Skeletal muscle tissue (tissue), 4 donors: ENCODE data around the gene SDHAF1. TPM values are rescaled to one million over a fixed set of nuclear protein-coding genes. Genes with fewer than 3 reads are reported as not detected.

Experiments
- H3K27ac ChIP-seq: one replicate; pipeline ENCODE4 v1.7.0; 2013; ENCODE audit warnings: mild to moderate bottlenecking, low read depth, low read length, inconsistent platforms
- H3K27me3 ChIP-seq, 3 donors: one replicate each; pipeline ENCODE4 v1.7.0; 2013; ENCODE audit warnings: low read length in 3 of 3; ENCODE audit not compliant: control insufficient read depth in 3 of 3, insufficient read depth in 3 of 3
- H3K36me3 ChIP-seq, 3 donors: one replicate each; pipeline ENCODE4 v1.7.0; 2013; ENCODE audit warnings: low read length in 3 of 3; ENCODE audit not compliant: control insufficient read depth in 3 of 3, insufficient read depth in 3 of 3
- H3K4me1 ChIP-seq, 3 donors: one replicate each; pipeline ENCODE4 v1.7.0; 2013; ENCODE audit warnings: low read length in 3 of 3, mild to moderate bottlenecking in 3 of 3; ENCODE audit not compliant: control insufficient read depth in 3 of 3, insufficient read depth in 3 of 3
- H3K4me3 ChIP-seq, 3 donors: one replicate each; pipeline ENCODE4 v1.7.0; 2013; ENCODE audit warnings: low read length in 3 of 3
- H3K9ac ChIP-seq, 3 donors: one replicate each; pipeline ENCODE4 v1.7.0; 2013; ENCODE audit warnings: low read length in 3 of 3, mild to moderate bottlenecking in 3 of 3, moderate library complexity in 2 of 3, low read depth in 1 of 3
- H3K9me3 ChIP-seq, 3 donors: one replicate each; pipeline ENCODE4 v1.7.0; 2013; ENCODE audit warnings: low read length in 3 of 3; ENCODE audit not compliant: control insufficient read depth in 3 of 3
- total RNA-seq: library from RNA; depleted of rRNA; stranded (reverse); fragments of >200 nt; gene quantifications from one replicate; pipeline ENCODE4 v1.2.3, GENCODE V29; 2014
- donor health status: Osteomylitis.

Gene SDHAF1
- total RNA-seq, 1 donor from 2014 or later, result 8.4 TPM

DNA sequence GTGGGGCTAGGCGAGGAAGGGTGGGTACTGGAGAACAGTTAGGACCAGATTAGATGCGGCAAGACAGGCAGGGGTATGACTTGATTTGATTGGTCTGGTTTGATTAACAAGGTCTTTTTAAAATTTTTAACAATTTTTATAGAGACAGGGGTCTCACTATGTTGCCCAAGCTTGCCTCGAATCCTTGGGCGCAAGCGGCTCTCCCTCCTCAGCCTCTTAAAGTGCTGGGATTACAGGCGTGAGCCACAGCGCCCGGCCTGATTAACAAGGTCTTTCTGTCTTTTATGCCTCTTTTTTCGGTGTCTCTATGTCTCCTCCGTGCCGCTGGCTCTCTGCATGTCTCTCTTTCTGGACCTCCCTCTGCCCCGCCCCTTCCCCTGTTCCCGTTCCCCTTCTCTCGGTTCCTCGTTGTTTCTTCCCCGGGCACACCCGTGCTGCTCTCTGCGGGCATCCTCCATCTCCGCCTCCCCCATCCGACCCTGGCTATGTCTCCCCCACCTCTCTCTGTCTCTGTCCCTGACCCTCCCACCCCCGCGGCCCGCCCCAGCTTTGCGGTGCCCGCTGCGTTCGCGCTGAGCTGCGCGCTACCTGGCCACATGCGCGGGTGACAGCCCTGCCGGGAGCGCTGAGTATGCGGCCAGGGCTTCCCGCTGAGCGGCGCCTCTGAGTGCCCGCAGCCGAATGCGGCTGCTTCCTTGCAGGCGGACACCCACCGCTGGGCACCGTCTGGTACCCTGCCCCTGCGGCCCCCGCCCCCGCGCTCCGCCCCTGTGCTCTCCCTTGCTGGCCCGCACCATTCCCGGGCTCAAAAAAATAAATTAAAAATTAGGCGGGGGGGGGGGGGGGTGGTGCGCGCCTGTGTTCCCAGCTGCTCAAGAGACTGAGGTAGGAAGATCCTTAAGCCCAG, 8.1 kb upstream of the SDHAF1 start:
- no peak overlapping the region for H3K27ac ChIP-seq
- H3K27me3 ChIP-seq, result peaks cover 31 to 61% (median 38%) of the 10 kb centered on the region in 3 donors
- H3K9me3 ChIP-seq, result no peaks in the 10 kb centered on the region
- H3K4me3 ChIP-seq, result no peak overlapping the region
- H3K4me1 ChIP-seq, result no peaks in the 10 kb centered on the region
- peak overlapping the region in 1 of 3 donors; percentile 40 for H3K9ac ChIP-seq
- no peaks in the 10 kb centered on the region for H3K36me3 ChIP-seq

DNA sequence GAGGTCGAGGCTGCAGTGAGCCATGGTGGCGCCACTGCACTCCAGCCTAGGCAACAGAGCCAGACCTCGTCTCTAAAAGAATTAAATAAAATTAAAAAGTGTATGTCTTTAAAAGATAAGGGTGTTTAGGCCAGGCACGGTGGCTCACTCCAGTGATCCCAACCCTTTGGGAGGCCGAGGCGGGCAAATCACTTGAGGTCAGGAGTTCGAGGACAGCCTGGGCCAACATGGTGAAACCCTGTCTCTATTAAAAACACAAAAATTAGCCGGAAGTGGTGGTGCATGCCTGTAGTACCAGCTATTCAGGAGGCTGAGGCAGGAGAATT, 7.5 kb upstream of the SDHAF1 start:
- Histone ChIP-seq H3K4me3 (no peak overlapping the region), H3K27me3 (peaks cover 31 to 56% (median 35%) of the 10 kb centered on the region in 3 donors)

DNA sequence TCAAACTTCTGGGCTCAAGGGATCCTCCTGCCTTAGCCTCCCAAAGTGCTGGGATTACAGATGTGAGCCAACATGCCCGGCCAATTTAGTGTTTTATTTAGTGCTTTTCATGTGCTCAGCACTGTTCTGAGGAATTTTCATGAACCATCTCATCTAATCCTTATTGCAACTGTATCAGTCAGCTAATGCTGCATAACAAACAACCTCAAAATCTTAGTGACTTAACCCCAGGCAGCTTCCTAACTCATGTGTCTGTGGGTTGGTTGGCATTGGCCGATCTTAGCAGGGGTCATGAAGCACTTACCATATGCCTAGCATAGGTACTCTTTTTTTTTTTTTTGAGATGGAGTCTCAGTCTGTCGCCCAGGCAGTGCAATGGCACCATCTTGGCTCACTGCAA, 6.2 kb upstream of the SDHAF1 start:
- H3K4me3 ChIP-seq, result no peak overlapping the region
- peaks cover 0 to 1% (median under 1%) of the 10 kb centered on the region in 3 donors for H3K4me1 ChIP-seq
- H3K27ac ChIP-seq, result no peak overlapping the region
- no peaks in the 10 kb centered on the region for H3K9me3 ChIP-seq
- peaks cover 24 to 47% (median 31%) of the 10 kb centered on the region in 3 donors for H3K27me3 ChIP-seq
- H3K9ac ChIP-seq, result no peak overlapping the region
- H3K36me3 ChIP-seq, result no peaks in the 10 kb centered on the region

More for the DNA sequence above, 7.5 kb upstream of the SDHAF1 start:
- Histone ChIP-seq H3K9ac (no peak overlapping the region), H3K9me3 (no peaks in the 10 kb centered on the region), H3K27ac (no peak overlapping the region), H3K36me3 (no peaks in the 10 kb centered on the region), H3K4me1 (no peaks in the 10 kb centered on the region)

DNA sequence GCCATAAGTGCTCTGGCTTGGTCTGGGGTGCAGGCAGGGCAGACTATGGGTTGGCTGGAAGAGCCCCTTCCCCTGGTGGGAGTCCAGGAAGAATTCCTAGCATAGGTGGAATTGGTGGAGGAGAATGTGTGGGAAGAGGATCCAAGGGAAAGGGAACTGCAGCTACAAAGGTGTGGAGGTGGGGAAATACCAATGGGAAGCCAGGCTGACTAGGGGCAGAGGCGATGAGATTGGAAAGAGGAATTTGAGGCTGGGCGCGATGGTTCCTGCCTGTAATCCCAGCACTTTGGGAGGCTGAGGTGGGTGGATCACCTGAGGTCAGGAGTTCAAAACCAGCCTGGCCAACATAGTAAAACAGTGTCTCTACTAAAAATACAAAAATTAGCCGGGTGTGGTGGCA, 4.8 kb upstream of the SDHAF1 start:
- peaks cover 4 to 8% (median 7%) of the 10 kb centered on the region in 3 donors for H3K4me1 ChIP-seq
- no peak overlapping the region for H3K4me3 ChIP-seq
- no peak overlapping the region for H3K27ac ChIP-seq
- peaks cover 18 to 34% (median 19%) of the 10 kb centered on the region in 3 donors for H3K27me3 ChIP-seq
- no peak overlapping the region for H3K9ac ChIP-seq
- no peaks in the 10 kb centered on the region for H3K9me3 ChIP-seq
- no peaks in the 10 kb centered on the region for H3K36me3 ChIP-seq

DNA sequence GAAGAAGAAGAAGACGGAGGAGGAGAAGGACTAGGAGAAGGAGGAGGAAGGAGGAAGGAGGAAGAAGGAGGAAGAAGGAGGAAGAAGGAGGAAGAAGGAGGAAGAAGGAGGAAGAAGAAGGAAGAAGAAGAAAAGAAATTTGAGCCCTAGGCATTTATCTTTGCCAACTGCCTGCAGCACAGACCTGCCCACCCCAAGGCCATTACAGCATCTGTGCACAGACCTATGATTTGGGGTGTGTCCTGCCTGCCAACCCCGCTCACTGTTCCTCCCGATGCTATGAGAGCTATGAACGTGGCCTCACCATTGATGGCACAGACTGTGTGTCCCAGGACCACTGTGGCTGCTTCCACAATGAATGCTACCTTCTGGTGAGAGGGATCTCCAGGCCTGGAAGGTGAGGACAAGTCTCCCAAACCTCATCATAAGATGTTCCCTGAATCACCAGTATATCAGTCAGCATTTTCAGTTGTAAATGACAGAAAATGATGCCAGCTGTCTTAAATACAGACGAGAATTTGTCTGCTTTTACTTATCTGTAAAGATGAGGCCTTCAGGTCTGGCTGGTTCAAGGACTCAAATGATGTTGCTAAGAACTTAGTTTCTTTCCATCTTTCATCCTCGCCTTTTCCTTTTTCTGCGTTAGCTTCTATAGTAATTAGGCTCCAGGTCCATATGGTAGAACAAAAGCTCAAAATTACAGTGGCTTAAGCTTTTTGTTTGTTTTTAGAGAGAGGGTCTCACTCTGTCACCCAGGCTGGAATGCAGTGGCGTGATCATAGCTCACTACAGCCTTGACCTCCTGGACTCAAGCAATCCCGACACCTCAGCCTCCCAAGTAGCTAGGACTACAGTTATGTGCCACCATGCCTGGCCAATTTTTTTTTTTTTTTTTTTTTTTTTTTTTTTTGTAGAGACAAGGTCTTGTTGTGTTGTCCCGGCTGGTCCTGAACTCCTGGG, 3.9 kb upstream of the SDHAF1 start:
- H3K27me3 ChIP-seq, result peaks cover 9 to 26% (median 12%) of the 10 kb centered on the region in 3 donors
- H3K4me3 ChIP-seq, result no peak overlapping the region
- no peaks in the 10 kb centered on the region for H3K9me3 ChIP-seq
- H3K9ac ChIP-seq, result no peak overlapping the region
- no peak overlapping the region for H3K27ac ChIP-seq
- peaks cover 10 to 16% (median 13%) of the 10 kb centered on the region in 3 donors for H3K4me1 ChIP-seq
- no peaks in the 10 kb centered on the region for H3K36me3 ChIP-seq

DNA sequence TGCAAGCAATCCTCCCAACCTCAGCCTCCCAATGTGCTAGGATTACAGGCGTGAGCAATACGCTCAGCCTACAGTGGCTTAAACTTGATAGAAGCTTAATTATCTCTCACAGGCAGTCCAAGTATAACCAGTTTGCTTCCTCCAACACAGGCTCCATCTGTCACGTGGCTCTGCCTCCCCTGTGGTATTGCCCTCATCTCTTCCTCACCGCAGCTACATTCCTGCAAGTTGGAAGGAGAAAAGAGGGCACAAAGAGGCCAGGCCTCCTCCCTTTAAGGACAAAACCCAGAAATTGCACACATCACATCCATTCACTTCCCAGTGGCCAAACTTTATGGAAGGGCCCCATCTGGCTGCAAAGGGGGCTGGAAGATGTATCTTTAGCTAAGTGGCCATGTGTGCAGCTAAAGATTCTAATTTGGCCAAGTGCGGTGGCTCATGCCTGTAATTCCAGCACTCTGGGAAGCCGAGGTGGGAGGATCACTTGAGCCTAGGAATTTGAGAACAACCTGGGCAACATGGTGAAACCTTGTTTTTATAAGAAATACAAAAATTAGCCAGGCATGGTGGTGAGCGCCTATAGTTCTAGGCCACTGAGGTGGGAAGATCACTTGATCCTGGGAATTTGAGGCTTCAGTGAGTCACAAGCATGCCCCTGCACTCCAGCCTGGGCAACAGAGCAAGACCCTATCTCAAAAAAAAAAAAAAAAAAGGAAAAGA, 3.1 kb upstream of the SDHAF1 start:
- Histone ChIP-seq H3K9me3 (no peaks in the 10 kb centered on the region), H3K4me1 (peaks cover 18 to 24% (median 21%) of the 10 kb centered on the region in 3 donors), H3K27me3 (peaks cover under 1 to 17% (median 6%) of the 10 kb centered on the region in 3 donors), H3K4me3 (no peak overlapping the region), H3K36me3 (no peaks in the 10 kb centered on the region), H3K9ac (no peak overlapping the region), H3K27ac (no peak overlapping the region)

DNA sequence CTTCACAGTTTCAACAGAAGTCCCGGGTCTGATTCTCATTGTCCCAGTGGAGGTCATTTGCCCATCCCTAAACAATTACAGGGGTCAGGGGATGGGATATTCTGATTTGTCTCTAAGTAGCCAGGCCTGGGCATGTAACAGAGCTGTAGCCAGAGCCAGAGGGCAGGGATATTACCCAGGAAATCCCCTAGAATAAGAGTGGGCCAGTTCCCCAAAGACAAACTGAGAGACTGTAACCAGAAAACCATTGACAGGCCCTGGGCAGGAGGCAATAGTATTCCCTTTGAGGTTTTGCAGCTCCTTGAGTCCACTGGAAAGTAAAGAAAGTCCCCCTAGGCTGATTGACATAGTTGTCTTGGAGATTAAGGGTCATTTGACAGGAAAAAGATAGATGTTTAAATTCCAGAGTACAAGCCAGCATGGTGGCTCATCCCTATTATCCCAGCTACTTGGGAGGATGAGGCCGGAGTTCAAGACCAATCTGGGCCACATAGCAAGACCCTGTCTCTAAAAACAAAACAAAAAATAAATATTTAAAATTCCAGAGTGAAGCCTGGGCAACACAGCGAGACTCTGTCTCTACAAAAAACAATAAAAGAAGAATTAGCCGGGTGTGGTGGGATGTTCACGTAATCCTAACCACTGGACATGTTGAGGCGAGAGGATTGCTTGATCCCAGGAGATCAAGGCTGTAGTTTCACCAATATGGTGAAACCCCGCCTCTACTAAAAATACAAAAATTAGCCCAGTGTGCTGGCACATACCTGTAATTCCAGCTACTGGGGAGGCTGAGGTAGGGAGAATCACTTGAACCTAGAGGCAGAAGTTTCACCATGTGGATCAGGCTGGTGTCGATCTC, 1.9 kb upstream of the SDHAF1 start:
- no peaks in the 10 kb centered on the region for H3K9me3 ChIP-seq
- H3K27ac ChIP-seq, result no peak overlapping the region
- H3K36me3 ChIP-seq, result peaks cover 0 to 2% (median 1%) of the 10 kb centered on the region in 3 donors
- H3K4me3 ChIP-seq, result no peak overlapping the region
- H3K9ac ChIP-seq, result no peak overlapping the region
- H3K27me3 ChIP-seq, result peaks cover 0 to 12% (median 6%) of the 10 kb centered on the region in 3 donors
- peaks cover 18 to 25% (median 21%) of the 10 kb centered on the region in 3 donors for H3K4me1 ChIP-seq

DNA sequence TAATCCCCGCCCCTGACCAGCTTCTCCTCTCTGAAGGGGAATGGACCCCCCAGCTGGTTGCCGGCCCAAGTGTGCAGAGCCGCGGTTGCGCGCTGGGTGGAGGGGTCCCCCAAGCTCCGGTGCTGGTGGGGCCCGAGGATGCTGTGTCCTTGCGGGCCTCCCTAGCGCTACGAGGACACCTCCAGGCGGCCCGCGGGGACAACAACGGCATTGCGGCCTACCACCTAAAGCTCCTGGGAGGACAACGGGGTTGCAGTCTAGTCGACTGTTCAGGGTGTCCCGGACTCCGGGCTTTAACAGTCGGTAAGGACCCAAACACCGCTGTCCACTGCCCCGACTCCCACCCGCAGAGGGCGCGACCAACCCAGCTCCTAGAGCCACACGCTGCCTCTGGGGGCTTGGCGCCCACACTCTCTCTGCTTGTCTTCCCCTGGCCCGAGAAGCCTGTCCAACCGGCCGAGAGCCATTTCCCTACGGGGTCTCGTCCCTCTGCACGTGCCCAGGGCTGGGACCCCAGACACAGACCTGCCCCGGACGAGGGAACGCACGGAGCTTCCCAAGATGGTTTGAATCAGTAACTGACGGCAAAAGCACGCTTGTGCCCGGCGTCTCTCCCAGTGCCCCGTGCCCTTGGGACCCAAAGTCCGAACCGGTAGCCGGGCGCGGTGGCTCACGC, 927 bp upstream of the SDHAF1 start:
- Histone ChIP-seq H3K9me3 (no peaks in the 10 kb centered on the region), H3K9ac (peak overlapping the region; percentile 61 to 95 (median 92)), H3K36me3 (peaks cover 0 to 10% (median 1%) of the 10 kb centered on the region in 3 donors), H3K27me3 (peaks cover 0 to 4% (median 0%) of the 10 kb centered on the region in 3 donors), H3K27ac (no peak overlapping the region), H3K4me3 (peak overlapping the region; percentile 93 to 96 (median 95)), H3K4me1 (peaks cover 20 to 28% (median 21%) of the 10 kb centered on the region in 3 donors)
